Measurements from ENCODE around the gene MARS1. TPM values are rescaled to one million over a fixed set of nuclear protein-coding genes. Genes with fewer than 3 reads are reported as not detected.

Gene MARS1
- total RNA-seq, 3 donors from 2014 or later (not counting 1 experiment from before 2014, with no cell fraction given) = 200 to 237 (median 218) TPM

GRCh38 chr12:57465747-57466505 is 21.9 kb upstream of the MARS1 start:
- intact Hi-C loops (cut with micrococcal nuclease) = no loop called here
- Mint-ChIP-seq H3K36me3 (no peaks in the 10 kb centered on the region), H3K4me3 (peak overlapping the region; percentile 31), H3K27ac (peak overlapping the region; percentile 62 to 80), H3K9me3 (no peaks in the 10 kb centered on the region), H3K4me1 (peaks cover 63 to 73% of the 10 kb centered on the region in 2 donors), H3K27me3 (ENCODE audit: low read depth in 2 of 2) (peaks cover 0 to 9% of the 10 kb centered on the region in 2 donors)
- no peak overlapping the region for H3K27ac ChIP-seq (ENCODE audit: low read length)
- DNase-seq (no peak), ATAC-seq (no peak)
- no peaks in the 10 kb centered on the region for H3K9me3 ChIP-seq (ENCODE audit: control insufficient read depth, insufficient read depth, low read length)
- H3K27me3 ChIP-seq (ENCODE audit: control insufficient read depth, insufficient read depth, low read length) = peaks cover 4% of the 10 kb centered on the region
- no peak overlapping the region for H3K4me3 ChIP-seq (ENCODE audit: low read length)
- 83% methylated on average over 14 of the region's 14 CpGs for WGBS (ENCODE audit: insufficient coverage)
- H3K36me3 ChIP-seq (ENCODE audit: control insufficient read depth, insufficient read depth, low read length) = peaks cover 28% of the 10 kb centered on the region
- H3K4me1 ChIP-seq (ENCODE audit: control insufficient read depth, insufficient read depth, low read length) = peaks cover 42% of the 10 kb centered on the region
- TF ChIP-seq, protein P1, sequence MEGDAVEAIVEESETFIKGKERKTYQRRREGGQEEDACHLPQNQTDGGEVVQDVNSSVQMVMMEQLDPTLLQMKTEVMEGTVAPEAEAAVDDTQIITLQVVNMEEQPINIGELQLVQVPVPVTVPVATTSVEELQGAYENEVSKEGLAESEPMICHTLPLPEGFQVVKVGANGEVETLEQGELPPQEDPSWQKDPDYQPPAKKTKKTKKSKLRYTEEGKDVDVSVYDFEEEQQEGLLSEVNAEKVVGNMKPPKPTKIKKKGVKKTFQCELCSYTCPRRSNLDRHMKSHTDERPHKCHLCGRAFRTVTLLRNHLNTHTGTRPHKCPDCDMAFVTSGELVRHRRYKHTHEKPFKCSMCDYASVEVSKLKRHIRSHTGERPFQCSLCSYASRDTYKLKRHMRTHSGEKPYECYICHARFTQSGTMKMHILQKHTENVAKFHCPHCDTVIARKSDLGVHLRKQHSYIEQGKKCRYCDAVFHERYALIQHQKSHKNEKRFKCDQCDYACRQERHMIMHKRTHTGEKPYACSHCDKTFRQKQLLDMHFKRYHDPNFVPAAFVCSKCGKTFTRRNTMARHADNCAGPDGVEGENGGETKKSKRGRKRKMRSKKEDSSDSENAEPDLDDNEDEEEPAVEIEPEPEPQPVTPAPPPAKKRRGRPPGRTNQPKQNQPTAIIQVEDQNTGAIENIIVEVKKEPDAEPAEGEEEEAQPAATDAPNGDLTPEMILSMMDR (IDR thresholded peaks at IDR 0.05) = no peak

DNA sequence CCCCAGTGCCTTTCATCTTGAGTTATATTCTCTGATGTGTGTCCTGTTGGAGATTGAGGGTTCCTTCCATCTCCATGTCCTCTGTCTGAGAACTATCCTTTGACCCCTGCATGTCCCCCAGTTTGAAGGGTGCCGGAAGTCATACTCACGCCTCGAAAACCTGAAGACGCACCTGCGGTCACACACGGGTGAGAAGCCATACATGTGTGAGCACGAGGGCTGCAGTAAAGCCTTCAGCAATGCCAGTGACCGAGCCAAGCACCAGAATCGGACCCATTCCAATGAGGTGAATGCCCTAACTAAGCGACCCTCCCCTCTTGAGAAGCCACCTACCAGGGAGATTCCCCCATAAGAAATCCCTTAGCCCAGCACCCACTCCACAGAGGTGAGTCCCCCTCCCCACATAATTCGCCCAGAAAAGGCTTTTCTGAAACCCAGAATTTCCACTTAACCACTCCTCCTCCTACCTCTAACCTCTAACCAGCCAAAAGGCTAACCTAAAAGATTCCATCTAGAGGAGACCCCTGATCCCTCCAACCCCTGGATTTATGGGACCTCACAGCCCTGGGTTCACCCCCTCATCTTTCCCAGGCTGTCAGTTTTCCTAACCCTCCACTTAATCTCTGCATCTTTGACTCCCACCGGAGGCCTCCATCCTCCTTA is 20.5 kb upstream of the MARS1 start:
- H3K36me3 ChIP-seq (ENCODE audit: control insufficient read depth, insufficient read depth, low read length) = peaks cover 41% of the 10 kb centered on the region
- WGBS (ENCODE audit: insufficient coverage) = 92% methylated on average over 12 of the region's 12 CpGs
- peaks cover 59 to 73% of the 10 kb centered on the region in 2 donors for H3K4me1 Mint-ChIP-seq
- no peaks in the 10 kb centered on the region for H3K36me3 Mint-ChIP-seq
- ATAC-seq = no peak
- no peaks in the 10 kb centered on the region for H3K9me3 ChIP-seq (ENCODE audit: control insufficient read depth, insufficient read depth, low read length)
- TF ChIP-seq, protein P1 (IDR thresholded peaks at IDR 0.05) = no peak
- no peak overlapping the region for H3K27ac ChIP-seq (ENCODE audit: low read length)
- no peak overlapping the region for H3K4me3 ChIP-seq (ENCODE audit: low read length)
- peaks cover 40% of the 10 kb centered on the region for H3K4me1 ChIP-seq (ENCODE audit: control insufficient read depth, insufficient read depth, low read length)
- peak overlapping the region; percentile 39 to 62 for H3K27ac Mint-ChIP-seq
- H3K9me3 Mint-ChIP-seq = no peaks in the 10 kb centered on the region
- H3K4me3 Mint-ChIP-seq = peak overlapping the region; percentile 57
- no peaks in the 10 kb centered on the region for H3K27me3 ChIP-seq (ENCODE audit: control insufficient read depth, insufficient read depth, low read length)
- intact Hi-C loops (cut with micrococcal nuclease) = no loop called here
- peaks cover 0 to 5% of the 10 kb centered on the region in 2 donors for H3K27me3 Mint-ChIP-seq (ENCODE audit: low read depth in 2 of 2)
- no peak for DNase-seq

DNA sequence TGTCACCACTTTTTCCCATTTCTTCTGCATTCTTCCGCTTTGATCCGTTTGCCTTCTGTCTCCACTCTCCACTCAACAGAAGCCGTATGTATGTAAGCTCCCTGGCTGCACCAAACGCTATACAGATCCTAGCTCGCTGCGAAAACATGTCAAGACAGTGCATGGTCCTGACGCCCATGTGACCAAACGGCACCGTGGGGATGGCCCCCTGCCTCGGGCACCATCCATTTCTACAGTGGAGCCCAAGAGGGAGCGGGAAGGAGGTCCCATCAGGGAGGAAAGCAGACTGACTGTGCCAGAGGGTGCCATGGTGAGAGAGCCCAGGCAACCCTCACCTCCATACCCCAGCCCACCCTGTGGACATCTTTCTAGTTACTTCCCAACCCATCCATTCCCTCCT is 20.0 kb upstream of the MARS1 start:
- Mint-ChIP-seq H3K36me3 (no peaks in the 10 kb centered on the region), H3K27ac (peak overlapping the region; percentile 39 to 62), H3K4me1 (peaks cover 59 to 73% of the 10 kb centered on the region in 2 donors), H3K4me3 (no peak overlapping the region), H3K27me3 (ENCODE audit: low read depth in 2 of 2) (no peaks in the 10 kb centered on the region), H3K9me3 (no peaks in the 10 kb centered on the region)
- peak in 2 of 3 donors; percentile 2 to 4 for ATAC-seq
- Histone ChIP-seq H3K27me3 (ENCODE audit: control insufficient read depth, insufficient read depth, low read length) (no peaks in the 10 kb centered on the region), H3K27ac (ENCODE audit: low read length) (no peak overlapping the region), H3K4me3 (ENCODE audit: low read length) (no peak overlapping the region), H3K9me3 (ENCODE audit: control insufficient read depth, insufficient read depth, low read length) (no peaks in the 10 kb centered on the region), H3K4me1 (ENCODE audit: control insufficient read depth, insufficient read depth, low read length) (peaks cover 40% of the 10 kb centered on the region), H3K36me3 (ENCODE audit: control insufficient read depth, insufficient read depth, low read length) (peaks cover 47% of the 10 kb centered on the region)
- WGBS (ENCODE audit: insufficient coverage) = 94% methylated on average over 11 of the region's 11 CpGs
- intact Hi-C loops (cut with micrococcal nuclease) = no loop called here
- TF ChIP-seq, protein P1 (IDR thresholded peaks at IDR 0.05) = no peak
- DNase-seq = no peak
